HG03025 (cell line): ENCODE measurements around the gene TGM6.

Source experiments
- ATAC-seq: cut with Tn5 transposase; IDR thresholded peaks from one replicate; pipeline ENCODE4 v1.9.1; 2021; ENCODE audit warnings: mild to moderate bottlenecking, moderate library complexity; ENCODE audit not compliant: unreplicated experiment, low FRiP score

Gene TGM6

GRCh38 chr20:2363187-2363586 lies 17.5 kb upstream of the TGM6 start:
- ATAC-seq, result no peak

GRCh38 chr20:2363587-2363986 lies 17.1 kb upstream of the TGM6 start:
- ATAC-seq, result no peak

GRCh38 chr20:2364044-2364443 lies 16.7 kb upstream of the TGM6 start:
- ATAC-seq, result no peak

GRCh38 chr20:2365091-2365490 lies 15.6 kb upstream of the TGM6 start:
- ATAC-seq, result no peak

- ATAC-seq, result no peak
Measured at GRCh38 chr20:2365666-2366065, 15.0 kb upstream of the TGM6 start.

- no peak for ATAC-seq
Measured at GRCh38 chr20:2368621-2369020, 12.1 kb upstream of the TGM6 start.

GRCh38 chr20:2373098-2373497 lies 7.6 kb upstream of the TGM6 start:
- ATAC-seq, result no peak

GRCh38 chr20:2374346-2375125 lies 6.2 kb upstream of the TGM6 start:
- no peak for ATAC-seq

GRCh38 chr20:2378893-2379292 lies 1.8 kb upstream of the TGM6 start:
- ATAC-seq, result no peak

- ATAC-seq, result no peak
Measured at GRCh38 chr20:2379511-2380229, 1.0 kb upstream of the TGM6 start.

- ATAC-seq, result no peak
Measured at GRCh38 chr20:2381303-2381702, 602 bp downstream of the TGM6 start.

GRCh38 chr20:2382833-2383232 lies 2.1 kb downstream of the TGM6 start:
- ATAC-seq, result no peak

- ATAC-seq, result no peak
Measured at GRCh38 chr20:2385026-2385425, 4.3 kb downstream of the TGM6 start.

GRCh38 chr20:2385496-2385895 lies 4.8 kb downstream of the TGM6 start:
- ATAC-seq, result no peak

- no peak for ATAC-seq
Measured at GRCh38 chr20:2386516-2387179, 5.9 kb downstream of the TGM6 start.

GRCh38 chr20:2387180-2387577 lies 6.5 kb downstream of the TGM6 start:
- ATAC-seq, result no peak

GRCh38 chr20:2387580-2387979 lies 6.9 kb downstream of the TGM6 start:
- ATAC-seq, result no peak

- ATAC-seq, result no peak
Measured at GRCh38 chr20:2390951-2391675, 10.4 kb downstream of the TGM6 start.

GRCh38 chr20:2394411-2395055 lies 13.8 kb downstream of the TGM6 start:
- no peak for ATAC-seq

- ATAC-seq, result no peak
Measured at GRCh38 chr20:2395136-2395535, 14.4 kb downstream of the TGM6 start.
